ENCODE measurements around the gene STAG2.

Gene STAG2

DNA sequence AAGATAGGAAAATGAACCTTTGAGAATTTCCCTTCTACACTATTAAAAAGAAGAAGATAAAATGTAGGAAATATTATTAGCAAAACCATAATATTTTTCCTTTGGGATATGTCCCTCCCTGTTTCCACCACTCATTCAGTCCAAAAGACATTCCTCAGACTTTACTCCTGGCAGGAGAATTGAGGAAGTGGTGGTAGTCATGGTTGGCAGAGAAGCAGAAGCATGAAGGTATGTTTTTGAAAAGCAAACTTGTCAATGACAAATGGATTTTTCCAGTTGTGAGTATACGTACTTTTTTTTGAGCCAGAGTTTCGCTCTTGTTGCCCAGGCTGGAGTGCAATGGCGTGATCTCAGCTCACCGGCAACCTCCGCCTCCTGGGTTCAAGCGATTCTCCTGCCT lies 13.7 kb downstream of the STAG2 start:
- DNase-seq (ENCODE audit: low read depth) = no peak

DNA sequence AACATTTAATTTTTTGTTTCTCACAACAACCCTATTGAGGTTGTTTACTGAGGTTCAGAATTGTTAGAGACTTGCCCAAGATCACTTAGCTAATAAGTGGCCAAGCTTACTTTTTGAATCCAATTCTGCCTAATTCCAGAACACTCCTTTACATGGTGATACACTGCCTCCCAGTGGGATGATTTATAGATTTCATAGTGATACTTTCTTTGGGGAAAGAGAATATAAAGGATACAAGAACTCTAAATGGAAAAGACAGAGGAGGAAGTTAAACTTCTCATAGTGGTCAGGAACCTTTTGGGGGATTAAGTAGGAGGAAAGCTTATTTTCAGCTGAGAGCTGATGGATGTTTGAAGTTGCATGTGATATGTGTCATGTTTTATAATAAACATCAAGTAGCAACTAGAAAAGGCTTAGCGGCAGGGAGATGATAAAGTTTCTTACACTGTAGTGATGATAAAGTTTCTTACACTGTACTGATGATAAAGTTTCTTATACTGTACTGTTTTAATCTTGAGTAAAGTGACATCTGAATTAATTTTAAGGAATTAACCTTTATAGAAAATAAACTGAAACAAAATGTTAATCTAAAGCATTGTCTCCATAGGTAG lies 15.3 kb downstream of the STAG2 start:
- no peak for DNase-seq (ENCODE audit: low read depth)

DNA sequence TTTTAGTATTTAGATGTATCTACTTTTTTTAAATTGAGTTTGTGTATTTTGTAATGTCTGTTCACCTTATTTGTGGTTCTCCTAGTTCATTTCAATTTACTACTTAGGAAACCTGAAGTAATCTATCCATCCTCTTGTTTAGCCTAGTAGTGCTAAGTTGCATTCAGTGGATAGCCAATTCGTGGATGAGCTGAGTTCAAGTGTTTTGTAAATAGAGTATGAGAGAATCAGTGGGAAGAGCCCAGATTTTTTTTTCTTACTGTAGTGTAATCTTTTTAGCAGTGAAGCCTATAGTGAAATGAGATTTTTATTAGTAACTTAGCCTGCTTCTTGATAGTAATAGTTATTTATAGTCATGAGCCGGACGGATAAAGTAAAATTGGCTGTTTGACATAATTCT lies 21.7 kb downstream of the STAG2 start:
- no peak for DNase-seq (ENCODE audit: low read depth)

DNA sequence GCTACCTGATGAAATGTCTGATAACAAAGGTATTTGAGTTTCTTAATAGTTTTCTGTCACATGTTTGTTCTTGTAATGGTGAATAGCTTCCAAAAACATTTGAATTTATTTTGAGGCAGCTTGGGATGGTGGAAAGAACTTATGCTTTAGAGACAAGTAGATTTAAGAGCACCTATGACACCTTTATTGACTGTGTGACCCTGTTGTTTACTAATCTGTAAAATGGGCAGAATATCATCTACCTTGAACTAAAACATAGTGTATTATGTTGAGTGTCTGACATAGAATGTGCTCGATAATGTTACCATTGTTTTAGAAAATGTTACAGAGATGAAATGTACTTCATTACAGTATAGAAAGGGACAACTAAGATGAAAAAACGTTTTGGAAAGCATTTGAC lies 24.9 kb downstream of the STAG2 start:
- DNase-seq (ENCODE audit: low read depth) = no peak

DNA sequence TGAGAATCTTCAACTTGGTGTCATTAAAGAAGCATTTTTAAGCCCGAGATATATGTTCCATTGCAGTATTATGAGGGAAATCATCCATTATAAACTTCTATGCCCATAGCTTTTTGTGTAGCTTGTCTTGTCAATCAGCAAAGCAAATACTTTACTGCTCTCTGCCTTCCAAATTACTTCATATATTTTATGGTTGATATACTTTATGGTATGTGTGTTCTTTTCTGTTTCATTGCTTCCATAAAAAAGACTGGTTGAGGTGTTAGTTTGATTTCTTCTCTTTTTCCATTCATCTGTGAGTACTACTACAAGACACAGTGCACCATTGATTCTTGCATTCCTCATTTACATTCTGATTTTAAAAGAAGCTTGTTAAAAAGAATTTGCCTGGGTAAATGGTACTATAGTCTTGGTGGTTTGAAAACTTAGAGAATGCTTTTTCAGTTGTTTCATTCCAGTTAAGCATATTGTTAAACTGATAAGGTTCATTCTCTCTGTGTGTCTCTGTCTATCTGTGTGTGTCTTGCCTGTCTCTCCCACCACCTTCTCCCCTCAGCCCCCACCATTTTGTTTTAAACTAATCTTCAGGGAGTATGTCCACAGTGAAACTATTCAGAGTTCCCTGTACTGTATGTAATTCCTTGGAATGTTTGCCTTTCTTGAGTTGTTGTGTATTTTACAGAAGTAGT lies 27.1 kb downstream of the STAG2 start:
- no peak for DNase-seq (ENCODE audit: low read depth)

DNA sequence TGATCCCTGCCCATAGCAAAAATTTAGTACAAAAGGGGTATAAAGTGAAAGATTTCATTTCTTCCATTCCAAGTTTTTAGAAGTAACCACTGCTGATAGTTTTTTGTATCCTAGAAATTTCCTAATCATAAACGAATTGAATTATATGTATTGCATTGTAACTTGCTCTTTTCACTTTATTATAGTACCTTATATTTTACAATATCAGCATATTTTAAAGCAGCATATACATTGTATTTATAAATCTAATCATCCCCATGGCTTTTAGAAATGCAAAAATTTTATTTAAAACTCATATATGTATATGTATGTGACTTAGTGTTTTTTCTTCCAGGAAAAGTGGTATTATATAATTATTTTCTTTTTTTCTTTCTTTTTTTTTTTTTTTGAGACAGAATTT lies 27.7 kb downstream of the STAG2 start:
- no peak for DNase-seq (ENCODE audit: low read depth)

DNA sequence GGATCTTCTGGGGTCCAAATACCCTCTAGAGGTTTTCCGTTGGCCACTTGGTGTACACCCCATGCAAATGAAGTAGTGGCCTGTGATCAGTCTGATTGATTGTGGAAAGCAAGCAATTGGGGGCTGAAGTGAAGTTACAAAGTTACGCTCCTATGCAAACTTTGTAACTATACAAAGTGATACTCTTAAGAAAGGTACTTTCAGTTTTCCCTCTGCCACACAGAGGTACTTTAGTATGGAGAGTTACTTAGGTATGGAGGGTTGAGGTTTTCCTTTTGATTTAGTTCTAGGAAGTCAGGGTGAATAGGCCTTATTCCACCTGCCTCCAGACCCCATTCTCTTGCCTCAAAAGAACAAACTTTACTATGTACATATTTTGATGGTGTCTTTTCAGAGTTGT lies 28.7 kb downstream of the STAG2 start:
- no peak for DNase-seq (ENCODE audit: low read depth)

DNA sequence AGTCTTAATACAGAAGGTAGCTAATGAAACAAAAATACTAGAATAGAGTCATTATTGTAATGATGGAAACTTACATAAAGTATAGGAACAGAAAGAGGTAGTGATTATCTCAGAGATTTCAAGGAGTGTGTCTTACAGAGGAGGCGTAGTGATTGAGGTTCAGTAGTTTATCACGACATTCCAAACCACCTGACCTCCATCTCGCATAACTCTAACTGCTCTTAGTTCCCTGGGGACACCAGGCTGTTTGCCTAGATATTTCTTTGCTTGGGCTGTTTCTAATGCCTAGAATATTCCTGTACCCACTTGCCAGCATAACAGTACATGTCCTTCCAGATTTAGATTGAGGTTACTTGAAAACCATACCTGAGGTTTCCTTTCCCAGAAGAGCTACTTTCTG lies 29.1 kb downstream of the STAG2 start:
- DNase-seq (ENCODE audit: low read depth) = no peak

DNA sequence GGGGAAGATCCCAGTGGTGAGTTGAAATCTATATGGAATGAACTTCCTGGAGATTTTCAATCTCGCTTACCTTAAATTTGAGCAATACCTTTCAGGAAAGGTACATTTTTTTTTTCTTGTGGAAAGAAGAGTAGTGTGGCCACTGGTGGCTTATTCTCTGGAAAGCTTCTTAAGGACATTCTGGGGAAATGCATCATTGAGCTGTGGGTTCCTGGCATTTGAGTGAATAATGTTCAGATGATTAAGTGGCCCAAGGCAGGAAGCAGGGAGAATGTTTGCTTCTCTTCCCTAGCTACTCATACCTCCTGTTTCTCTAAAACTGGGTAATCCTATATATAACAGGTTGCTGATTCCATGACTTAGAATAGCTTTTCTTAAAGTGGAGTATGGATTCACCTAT lies 31.8 kb downstream of the STAG2 start:
- DNase-seq (ENCODE audit: low read depth) = no peak

DNA sequence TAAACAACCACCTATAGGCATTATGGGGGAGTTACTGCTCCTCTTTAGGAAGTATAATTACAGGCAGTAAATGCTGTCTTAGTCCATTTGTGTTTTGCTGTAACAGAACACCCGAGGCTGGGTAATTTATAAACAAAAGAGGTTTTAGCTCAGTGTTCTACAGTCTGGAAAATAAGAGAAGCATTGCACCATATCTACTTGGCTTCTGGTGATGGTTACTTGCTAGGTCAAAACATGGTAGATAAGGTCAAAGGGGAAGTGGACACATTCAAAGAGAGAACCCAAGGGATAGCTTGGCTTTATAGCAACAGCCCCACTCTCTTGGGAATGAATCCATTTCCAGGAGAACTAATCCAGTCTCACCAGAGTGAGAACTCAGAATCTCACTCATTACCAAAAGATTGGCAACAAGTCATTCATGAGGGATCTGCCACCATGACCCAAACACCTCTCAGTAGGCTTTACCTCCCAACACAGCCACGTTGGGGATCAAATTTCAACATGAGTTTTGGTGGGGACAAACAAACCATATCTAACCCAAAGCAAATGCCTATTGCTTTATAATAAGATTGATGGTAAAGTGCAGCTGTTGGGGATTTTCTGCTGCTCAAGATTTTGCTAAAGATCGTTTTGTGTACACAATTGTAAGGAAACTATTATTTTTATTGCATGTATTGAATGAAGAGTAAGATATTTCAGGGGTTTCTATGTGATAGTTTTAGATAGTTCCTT lies 32.6 kb downstream of the STAG2 start:
- no peak for DNase-seq (ENCODE audit: low read depth)

DNA sequence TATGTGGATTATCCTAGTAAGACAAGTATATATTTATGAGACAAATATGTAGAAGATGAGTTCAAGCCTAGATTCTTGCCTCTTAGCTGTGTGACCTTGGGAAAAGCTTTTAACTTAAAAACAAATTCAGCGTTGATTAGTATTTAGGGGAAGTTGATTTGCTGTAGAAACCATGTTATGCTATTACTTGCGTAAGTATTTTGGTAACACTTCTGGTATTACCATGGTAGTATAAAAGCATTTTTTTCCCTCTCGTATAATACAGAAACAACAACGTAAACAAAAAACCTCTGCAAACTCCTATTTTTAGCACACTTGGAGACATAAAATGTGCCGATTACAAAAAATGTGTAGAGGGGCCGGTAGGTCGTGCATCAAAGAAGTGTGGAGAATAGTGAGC lies 33.2 kb downstream of the STAG2 start:
- DNase-seq (ENCODE audit: low read depth) = no peak

DNA sequence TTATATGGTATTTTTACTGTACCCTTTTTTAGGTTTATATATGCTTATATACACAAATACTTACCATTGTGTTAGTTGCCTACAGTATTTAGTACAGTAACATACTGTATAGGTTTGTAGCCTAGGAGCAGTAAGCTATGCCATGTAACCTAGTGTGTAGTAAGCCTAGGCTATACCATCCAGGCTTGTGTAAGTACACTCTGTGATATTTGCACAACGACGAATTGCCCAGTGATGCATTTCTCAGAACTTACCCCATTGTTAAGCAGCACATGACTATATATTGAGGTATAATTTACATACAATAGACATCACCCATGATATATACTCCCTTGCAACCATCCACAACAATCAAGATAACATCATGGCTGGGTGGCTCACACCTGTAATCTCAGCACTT lies 40.1 kb downstream of the STAG2 start:
- no peak for DNase-seq (ENCODE audit: low read depth)

DNA sequence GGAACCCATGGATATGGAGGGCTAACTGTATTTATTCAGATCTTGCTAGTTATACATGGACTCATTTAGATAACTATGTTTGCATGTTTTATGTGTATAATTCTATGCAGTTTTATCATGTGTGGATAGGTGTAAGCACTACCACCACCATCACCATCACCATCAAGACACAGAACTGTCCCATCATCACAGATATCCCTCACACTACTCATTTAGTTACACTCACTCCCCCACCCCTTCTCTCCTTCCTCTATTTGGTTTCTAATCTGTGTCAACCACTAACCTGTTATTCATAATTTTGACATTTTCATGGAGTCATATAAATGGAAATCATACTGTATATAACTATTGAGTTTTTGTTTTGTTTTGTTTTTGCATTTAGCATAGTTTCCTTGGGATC lies 43.7 kb downstream of the STAG2 start:
- DNase-seq (ENCODE audit: low read depth) = no peak

DNA sequence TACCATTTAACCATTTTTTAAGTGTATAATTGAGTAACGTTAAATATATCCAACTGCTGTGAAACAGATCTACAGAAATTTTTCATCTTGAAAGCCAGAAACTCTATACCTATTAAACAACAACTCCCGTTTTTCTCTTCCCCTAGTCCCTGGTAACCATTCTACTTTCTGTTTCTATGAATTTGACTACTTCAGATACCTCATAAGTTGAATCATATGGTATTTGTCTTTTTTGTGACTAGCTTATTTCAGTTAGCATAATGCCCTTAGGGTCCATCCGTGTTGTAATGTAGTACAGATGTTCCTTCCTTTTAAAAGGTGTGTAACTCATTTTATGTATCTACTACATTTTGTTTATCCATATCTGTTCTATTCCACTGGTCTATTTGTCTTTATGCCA lies 48.7 kb downstream of the STAG2 start:
- no peak for DNase-seq (ENCODE audit: low read depth)

DNA sequence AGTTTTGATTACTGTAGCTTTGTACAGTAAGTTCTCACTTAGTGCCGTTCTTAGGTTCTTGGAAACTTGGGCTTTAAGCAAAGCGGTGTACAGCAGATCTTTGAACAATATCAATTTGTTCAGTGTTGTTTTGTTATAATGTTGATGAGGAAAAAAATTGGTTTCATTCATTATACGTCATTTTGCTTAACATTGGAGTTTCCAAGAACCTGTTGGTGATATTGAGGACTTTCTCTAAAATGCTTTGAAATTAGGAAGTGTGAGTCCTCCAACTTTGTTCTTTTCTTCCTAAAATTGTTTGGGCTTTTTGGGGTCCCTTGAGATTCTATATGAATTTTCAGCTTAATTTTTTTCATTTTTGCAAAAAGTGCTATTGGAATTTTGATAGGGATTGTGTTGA lies 49.1 kb downstream of the STAG2 start:
- no peak for DNase-seq (ENCODE audit: low read depth)

DNA sequence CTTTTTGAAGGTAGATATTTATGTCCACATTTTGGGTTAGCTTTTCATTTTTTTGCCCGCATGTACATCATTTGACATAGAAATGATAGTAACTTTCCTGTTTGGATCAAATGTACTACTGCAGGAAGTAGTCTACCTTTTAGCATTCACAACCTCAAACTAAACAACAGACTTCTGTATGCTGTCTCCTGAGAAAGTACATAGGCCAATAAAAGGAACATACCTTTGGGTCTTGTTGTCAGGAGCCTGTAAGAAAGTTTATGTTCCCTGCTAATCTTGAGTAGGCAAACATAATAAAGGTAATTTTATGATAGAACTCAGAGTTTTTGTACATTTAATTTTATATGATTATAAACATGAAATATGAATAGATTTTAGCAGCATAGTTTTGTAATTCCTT lies 54.2 kb downstream of the STAG2 start:
- no peak for DNase-seq (ENCODE audit: low read depth)

DNA sequence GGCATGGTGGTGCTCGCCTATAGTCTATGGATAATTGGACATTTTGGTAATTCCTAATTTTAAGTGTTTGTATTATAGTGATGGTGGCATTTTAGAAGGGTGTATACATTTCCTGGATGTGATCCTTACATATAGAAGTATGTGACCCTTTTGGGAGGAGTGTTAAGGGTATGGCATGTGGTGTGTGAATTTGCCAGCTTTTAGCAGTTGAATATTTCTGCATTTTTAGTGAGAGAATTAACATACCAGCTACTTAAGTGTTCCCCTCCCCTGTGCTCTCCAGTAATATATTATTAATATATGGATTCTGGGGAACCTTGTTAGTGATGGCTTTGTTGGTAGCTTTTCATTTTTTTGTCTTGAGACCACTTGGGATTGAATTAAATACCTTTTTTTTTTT lies 55.3 kb downstream of the STAG2 start:
- DNase-seq (ENCODE audit: low read depth) = no peak

DNA sequence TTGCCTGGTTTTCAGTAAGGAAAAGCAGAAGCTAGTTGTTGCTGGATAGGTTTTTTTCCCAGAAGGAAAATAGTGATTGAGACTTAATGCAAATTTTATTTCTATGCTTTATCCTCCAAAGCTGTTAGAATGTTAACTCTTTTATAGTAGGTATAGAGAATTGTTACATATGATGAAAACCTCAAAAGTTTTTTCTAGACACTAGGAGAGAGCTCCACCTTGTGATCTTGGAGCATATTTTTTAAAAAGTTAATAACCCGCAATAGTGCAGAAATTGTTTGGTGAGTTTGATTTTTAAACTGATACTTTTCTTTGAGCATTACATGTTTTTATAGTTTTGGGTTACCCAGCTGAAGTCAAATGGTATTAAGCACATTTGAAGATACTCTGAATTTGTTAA lies 56.5 kb downstream of the STAG2 start:
- no peak for DNase-seq (ENCODE audit: low read depth)

DNA sequence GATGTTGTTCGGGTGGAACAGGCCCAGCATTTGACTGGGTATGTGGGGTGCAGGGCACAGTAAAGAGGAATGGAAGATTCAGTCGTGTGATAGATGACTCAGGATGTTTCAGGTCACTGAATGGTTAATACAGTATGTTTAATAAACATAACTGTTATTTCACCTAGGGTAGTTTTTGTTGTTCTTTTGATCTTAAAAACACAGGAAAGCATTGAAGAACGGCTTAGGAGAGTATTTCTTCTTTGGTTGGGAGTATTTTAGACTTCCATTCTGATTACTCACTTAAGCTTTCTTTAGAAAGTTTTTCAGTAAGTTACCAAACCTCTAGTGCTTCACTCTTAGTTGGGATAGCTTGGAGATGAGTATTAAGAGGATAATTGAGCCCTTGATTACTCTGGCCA lies 62.3 kb downstream of the STAG2 start:
- DNase-seq (ENCODE audit: low read depth) = no peak

DNA sequence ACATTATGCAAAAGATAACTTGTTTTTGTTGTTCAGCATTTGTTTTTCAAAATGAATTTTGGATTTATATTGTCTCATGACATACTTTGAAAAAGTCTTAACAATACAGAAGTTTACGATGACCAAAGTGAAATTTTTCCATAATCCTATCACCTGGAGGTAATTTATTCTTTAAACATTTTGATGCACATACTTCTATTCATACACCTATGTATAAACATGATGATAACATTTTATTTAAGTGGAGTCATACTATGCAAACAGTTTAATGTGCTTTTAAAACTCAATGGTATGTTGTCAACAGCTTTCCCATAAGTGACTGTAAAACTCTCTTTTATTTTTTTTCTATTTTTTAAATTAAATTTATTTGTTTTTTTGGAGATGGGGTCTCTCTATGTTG lies 65.0 kb downstream of the STAG2 start:
- no peak for DNase-seq (ENCODE audit: low read depth)

DNA sequence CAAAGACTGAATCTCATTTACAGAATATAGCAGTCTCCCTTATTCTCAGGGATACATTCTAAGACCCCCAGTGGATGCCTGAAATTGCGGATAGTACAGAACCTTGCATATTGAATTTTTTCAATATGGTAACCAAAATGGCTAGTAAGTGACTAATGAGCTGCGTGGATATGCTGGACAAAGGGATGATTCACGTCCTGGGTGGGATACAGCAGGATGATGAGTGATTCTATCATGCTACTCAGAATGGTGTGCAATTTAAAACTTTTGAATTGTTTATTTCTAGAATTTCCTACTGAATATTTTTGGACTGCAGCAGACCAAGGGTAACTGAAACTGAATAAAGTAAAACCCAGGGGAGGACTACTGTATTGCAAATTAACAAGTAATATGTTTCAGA lies 66.7 kb downstream of the STAG2 start:
- DNase-seq (ENCODE audit: low read depth) = no peak

DNA sequence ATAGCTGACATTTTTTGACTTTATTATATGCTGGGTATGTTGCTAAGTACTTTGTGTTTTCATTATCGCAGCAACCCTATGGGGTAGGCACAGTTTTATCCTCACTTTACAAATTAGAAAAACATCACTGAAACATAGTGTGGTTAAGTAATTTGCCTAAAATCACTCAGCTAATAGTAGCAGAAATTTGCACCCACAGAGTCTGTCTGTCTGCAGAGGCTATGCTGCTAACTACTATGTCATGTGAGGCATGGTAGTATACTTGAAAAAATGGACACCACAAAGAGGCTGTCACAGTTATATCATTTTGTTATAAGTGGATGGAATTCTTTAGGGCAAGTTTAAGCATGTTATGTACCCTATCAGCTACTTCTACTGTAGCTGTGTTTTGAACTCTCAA lies 69.0 kb downstream of the STAG2 start:
- no peak for DNase-seq (ENCODE audit: low read depth)

DNA sequence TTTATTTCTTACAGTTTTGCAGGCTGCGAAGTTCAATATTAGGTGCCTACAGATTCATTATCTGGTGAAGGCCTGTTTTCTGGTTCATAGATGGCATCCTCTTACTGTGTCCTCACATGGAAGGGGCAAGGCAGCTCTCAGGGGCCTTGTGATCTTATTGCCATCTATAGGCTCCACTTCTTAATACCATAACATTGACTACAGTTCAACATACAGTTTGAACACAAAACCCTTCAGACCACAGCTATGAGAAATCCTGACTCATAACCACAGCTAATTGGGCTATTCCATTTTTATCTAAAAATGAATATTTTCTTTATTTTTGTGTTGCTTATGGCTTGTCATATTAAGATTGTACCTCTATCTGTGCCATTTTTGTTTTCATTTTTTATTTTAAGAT lies 72.3 kb downstream of the STAG2 start:
- DNase-seq (ENCODE audit: low read depth) = no peak

DNA sequence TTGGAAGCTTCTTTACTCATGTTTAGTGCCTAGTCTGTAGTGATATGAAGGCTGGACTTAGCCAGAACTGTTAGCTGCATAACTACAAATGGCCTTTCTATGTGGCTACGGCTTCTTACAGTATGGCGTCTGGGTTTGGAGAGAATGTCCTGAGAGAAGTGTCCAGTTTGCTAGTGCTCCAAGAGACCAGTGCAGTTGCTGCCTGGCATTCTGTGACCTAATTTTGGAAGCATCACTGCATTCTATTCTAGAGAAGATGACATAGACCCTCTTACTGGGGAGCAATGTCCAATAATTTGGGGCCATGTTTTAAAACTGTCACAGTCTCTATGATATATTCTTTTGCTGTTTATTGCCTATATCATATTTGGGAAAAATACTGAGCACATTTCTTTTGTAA lies 74.2 kb downstream of the STAG2 start:
- DNase-seq (ENCODE audit: low read depth) = no peak

Measured in T follicular helper cell (primary cell).